ENCODE results near the gene FAM111A.
"Not testable (repeated sequence)": the region's sequence is repeated elsewhere in the genome, so short reads cannot be mapped to it uniquely, and the experiment has no call there.

GRCh38 chr11:59095972-59096575 lies 46.6 kb upstream of the FAM111A start:
- TF ChIP-seq, protein P1, sequence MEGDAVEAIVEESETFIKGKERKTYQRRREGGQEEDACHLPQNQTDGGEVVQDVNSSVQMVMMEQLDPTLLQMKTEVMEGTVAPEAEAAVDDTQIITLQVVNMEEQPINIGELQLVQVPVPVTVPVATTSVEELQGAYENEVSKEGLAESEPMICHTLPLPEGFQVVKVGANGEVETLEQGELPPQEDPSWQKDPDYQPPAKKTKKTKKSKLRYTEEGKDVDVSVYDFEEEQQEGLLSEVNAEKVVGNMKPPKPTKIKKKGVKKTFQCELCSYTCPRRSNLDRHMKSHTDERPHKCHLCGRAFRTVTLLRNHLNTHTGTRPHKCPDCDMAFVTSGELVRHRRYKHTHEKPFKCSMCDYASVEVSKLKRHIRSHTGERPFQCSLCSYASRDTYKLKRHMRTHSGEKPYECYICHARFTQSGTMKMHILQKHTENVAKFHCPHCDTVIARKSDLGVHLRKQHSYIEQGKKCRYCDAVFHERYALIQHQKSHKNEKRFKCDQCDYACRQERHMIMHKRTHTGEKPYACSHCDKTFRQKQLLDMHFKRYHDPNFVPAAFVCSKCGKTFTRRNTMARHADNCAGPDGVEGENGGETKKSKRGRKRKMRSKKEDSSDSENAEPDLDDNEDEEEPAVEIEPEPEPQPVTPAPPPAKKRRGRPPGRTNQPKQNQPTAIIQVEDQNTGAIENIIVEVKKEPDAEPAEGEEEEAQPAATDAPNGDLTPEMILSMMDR (IDR thresholded peaks at IDR 0.05): not testable (repeated sequence)
- TF ChIP-seq EP300, POLR2A (IDR thresholded peaks at IDR 0.05): not testable (repeated sequence)

Measured in ovary (tissue), 3 donors.